ENCODE data around the gene WDR20.
"Not testable (repeated sequence)": the region's sequence is repeated elsewhere in the genome, so short reads cannot be mapped to it uniquely, and the experiment has no call there.

Gene WDR20

GRCh38 chr14:102131741-102132140 is 8.0 kb upstream of the WDR20 start:
- DNase-seq (ENCODE audit: low read depth), result no peak

- not testable (repeated sequence) for DNase-seq (ENCODE audit: low read depth)
Measured at GRCh38 chr14:102134021-102134420, 5.7 kb upstream of the WDR20 start.

DNA sequence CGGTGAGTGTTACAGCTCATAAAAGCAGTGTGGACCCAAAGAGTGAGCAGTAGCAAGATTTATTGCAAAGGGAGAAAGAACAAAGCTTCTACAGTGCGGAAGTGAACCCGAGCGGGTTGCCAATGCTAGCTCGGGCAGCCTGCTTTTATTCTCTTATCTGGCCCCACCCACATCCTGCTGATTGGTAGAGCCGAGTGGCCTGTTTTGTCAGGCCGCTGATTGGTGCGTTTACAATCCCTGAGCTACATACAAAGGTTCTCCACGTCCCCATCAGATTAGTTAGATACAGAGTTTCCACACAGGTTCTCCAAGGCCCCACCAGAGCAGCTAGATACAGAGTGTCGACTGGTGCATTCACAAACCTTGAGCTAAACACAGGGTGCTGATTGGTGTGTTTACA is 5.0 kb upstream of the WDR20 start:
- DNase-seq (ENCODE audit: low read depth), result not testable (repeated sequence)

DNA sequence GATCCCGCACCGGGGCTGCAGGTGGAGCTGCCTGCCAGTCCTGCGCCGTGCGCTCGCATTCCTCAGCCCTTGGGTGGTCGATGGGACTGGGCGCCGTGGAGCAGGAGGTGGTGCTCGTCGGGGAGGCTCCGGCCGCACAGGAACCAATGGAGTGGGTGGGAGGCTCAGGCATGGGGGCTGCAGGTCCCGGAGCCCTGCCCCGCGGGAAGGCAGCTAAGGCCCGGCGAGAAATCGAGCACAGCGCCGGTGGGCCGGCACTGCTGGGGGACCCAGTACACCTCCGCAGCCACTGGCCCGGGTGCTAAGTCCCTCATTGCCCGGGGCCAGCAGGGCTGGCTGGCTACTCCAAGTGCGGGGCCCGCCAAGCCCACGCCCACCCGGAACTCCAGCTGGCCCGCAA is 4.2 kb upstream of the WDR20 start:
- not testable (repeated sequence) for DNase-seq (ENCODE audit: low read depth)

GRCh38 chr14:102138535-102138934 is 1.2 kb upstream of the WDR20 start:
- DNase-seq (ENCODE audit: low read depth), result no peak

DNA sequence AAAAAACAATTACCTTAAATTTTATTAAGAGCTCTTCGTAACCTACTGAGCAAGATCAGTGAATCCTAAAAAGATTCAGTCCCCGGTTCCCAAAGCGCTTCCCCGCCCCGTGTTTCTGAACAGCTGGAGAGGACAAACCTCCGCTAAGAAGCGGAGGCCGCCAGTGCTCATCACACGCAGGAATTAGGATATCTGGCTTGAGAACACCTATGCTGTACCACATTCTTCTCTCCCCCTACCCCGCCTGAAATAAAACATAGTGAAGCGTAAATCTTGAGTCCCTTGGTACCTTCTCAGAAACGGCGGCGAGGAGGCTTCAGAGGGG is 774 bp upstream of the WDR20 start:
- no peak for DNase-seq (ENCODE audit: low read depth)

GRCh38 chr14:102140027-102140749 is 491 bp downstream of the WDR20 start:
- DNase-seq (ENCODE audit: low read depth), result peak; percentile 8

GRCh38 chr14:102140750-102141145 is 1.1 kb downstream of the WDR20 start:
- DNase-seq (ENCODE audit: low read depth), result no peak

DNA sequence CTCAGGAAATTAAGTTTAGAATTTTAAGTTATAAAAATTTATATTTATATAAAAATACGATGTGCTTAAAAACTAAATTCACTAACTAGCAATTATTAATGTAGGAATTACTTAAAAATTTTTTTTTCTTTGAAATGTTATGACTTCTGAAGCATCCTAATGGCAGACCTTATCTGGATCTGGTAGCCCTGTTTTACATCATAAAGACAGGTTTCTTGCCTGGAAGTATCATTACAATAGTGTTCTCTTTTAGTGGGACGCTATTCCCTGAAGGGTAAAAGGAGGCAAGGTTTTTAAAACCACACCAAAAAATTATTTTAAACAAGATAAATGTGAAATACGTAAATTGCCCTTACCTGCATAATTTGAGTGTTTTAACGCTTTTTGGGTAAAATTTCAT is 2.1 kb downstream of the WDR20 start:
- DNase-seq (ENCODE audit: low read depth), result no peak

GRCh38 chr14:102144914-102145313 is 5.2 kb downstream of the WDR20 start:
- DNase-seq (ENCODE audit: low read depth), result no peak

GRCh38 chr14:102145395-102145794 is 5.7 kb downstream of the WDR20 start:
- DNase-seq (ENCODE audit: low read depth), result no peak

DNA sequence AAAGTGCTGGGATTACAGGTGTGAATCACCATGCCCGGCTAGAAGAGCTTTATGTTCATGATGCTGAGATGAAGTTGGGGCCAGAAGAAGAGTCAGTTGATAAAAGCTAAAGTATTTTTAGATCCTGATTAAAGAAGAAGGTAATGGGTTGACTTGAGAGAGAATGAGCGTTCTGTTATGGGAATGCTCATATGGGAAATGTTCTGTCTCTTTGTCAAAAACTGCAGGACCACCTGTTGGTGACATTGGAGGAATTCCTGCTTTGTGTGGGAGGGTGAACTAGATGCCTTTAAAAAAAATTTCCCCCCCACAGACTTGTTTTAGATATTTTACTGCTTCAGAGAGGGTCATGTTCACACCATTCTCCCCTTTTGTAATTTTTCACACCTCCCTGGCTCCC is 6.7 kb downstream of the WDR20 start:
- DNase-seq (ENCODE audit: low read depth), result no peak

GRCh38 chr14:102150083-102150482 is 10.4 kb downstream of the WDR20 start:
- DNase-seq (ENCODE audit: low read depth), result no peak

DNA sequence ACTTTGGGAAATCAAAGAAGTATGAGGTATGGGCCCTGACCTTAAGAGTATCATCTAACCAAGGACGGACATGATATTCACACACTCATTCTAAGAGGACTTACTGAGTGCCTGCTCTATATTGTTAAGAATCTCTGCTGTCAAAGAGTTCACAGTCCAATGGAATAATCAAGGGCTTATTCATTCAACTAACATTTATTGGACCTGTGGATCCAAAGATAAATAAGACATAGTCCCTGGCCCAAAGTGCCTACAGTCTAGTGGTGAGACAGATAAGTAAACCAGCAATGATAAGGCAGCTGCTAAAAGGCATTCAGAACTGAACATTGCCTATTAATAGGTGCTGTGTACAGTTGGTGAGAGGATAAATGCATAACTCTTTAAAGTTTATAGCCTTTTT is 11.0 kb downstream of the WDR20 start:
- no peak for DNase-seq (ENCODE audit: low read depth)

- not testable (repeated sequence) for DNase-seq (ENCODE audit: low read depth)
Measured at GRCh38 chr14:102151411-102151810, 11.7 kb downstream of the WDR20 start.

DNA sequence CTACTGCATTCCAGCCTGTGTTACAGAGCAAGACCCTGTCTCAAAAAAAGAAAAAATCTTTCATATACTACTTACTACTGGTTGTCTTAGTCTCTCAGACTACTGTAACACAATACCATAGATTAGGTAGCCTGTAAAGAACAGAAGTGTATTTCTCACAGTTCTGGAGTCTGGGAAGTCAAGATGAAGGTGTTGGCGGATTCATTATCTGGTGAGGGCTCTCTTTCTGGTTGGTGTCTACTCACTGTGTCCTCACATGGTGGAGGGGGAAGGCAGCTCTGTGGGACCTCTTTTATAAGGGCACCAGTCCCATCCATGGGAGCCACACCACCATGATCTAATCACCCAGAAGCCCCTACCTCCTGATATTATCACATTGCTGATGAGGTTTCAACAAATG is 14.4 kb downstream of the WDR20 start:
- no peak for DNase-seq (ENCODE audit: low read depth)

- no peak for DNase-seq (ENCODE audit: low read depth)
Measured at GRCh38 chr14:102154821-102155549, 15.3 kb downstream of the WDR20 start.

DNA sequence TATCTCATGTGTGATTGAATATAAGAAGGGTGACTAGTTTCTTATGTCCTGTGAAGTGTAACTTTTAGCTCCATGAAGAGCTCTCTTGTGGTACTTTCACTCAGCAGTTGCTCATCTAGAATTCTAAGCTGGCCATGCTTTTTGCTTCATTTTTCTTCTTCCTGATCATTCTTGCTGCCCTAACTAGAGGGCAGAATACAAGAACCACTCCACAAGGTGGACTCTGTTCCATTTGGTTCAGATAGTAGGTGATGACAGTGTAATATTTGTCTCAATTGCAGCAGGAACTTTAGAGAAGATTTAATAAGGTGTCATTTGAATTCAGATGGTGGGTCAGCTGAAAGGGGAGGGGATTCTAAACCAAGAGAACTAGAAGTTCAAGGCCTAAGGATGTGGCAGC is 17.6 kb downstream of the WDR20 start:
- no peak for DNase-seq (ENCODE audit: low read depth)

- no peak for DNase-seq (ENCODE audit: low read depth)
Measured at GRCh38 chr14:102158797-102159196, 19.1 kb downstream of the WDR20 start.

- DNase-seq (ENCODE audit: low read depth), result no peak
Measured at GRCh38 chr14:102159841-102160240, 20.1 kb downstream of the WDR20 start.

DNA sequence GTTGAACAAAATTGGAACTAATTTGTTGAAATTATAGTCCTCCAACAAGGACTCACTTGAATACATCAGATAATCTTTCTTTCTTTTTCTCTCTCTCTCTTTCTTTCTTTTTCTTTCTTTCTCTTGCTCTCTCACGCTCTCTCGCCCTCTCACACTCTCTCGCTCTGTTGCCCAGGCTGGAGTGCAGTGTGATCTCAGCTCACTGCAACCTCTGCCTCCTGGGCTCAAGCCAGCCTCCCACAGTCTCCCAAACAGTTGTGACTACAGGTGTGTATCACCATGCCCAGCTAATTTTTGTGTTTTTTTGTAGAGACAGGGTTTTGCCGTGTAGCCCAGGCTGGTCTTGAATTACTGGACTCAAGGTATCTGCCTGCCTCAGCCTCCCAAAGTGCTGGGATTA is 22.8 kb downstream of the WDR20 start:
- DNase-seq (ENCODE audit: low read depth), result no peak

- no peak for DNase-seq (ENCODE audit: low read depth)
Measured at GRCh38 chr14:102164241-102164641, 24.5 kb downstream of the WDR20 start.

- DNase-seq (ENCODE audit: low read depth), result no peak
Measured at GRCh38 chr14:102164965-102165364, 25.3 kb downstream of the WDR20 start.

- DNase-seq (ENCODE audit: low read depth), result no peak
Measured at GRCh38 chr14:102170061-102170460, 30.4 kb downstream of the WDR20 start.
